ENCODE results near the gene GARNL3. TPM values are rescaled to one million over a fixed set of nuclear protein-coding genes. Genes with fewer than 3 reads are reported as not detected.

GARNL3 gene
- total and polyA plus RNA-seq, 2 experiments from 2014 or later: 8.7 to 21.9 TPM

DNA sequence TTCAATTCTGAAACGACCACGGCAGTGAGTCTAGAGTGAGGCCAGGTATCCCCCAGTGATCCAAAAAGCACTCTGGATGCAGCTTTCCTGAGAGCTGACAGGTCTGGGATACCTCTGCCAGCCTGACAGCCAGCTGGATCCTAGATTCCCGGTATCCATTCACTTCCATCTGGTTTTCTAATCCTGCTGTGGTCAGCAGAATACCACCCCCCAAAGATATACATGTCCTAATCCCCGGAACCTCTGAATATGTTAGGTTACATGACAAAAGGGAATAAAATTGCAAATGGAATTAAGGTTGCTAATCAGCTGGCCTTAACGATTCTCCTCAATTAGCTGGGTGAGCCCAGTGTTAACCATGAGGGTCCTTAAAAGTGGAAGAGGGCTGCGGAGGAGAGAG is 158.2 kb downstream of the GARNL3 start:
- H3K36me3 Mint-ChIP-seq (ENCODE audit: low read depth): no peaks in the 10 kb centered on the region; the same call in 2 of the 3 replicates
- H3K27me3 ChIP-seq (ENCODE audit: insufficient read depth): no peaks in the 10 kb centered on the region
- H3F3A ChIP-seq (replicated peaks; ENCODE audit: low read depth): 0 out of 2 replicates have a peak, but pooled peaks cover 9% of the 10 kb centered on the region
- H3K4me1 ChIP-seq (ENCODE audit: insufficient read depth): peaks cover 12% of the 10 kb centered on the region
- H3K36me3 ChIP-seq (ENCODE audit: insufficient read depth): no peaks in the 10 kb centered on the region
- H2AFZ ChIP-seq: no peak overlapping the region
- TF ChIP-seq JUNB (IDR thresholded peaks at IDR 0.05; ENCODE audit: unreplicated experiment) (no peak), CTCF (conservative IDR thresholded peaks at IDR 0.05; ENCODE audit: low read depth in 2 of 2) (no peak)
- H3K4me3 Mint-ChIP-seq: peak overlapping the region; percentile 99
- H3K79me2 ChIP-seq (replicated peaks; ENCODE audit: insufficient read depth): peaks cover 35% of the 10 kb centered on the region
- no peaks in the 10 kb centered on the region for H3K9me2 ChIP-seq (ENCODE audit: insufficient read depth)
- no peaks in the 10 kb centered on the region for H3K9me3 Mint-ChIP-seq
- peak overlapping the region; percentile 100 for H3K4me2 ChIP-seq
- H3K4me3 ChIP-seq: peak overlapping the region; percentile 95
- peaks cover 17% of the 10 kb centered on the region for H3K27me3 Mint-ChIP-seq (ENCODE audit: insufficient read depth, low read depth, poor library complexity)
- no peak overlapping the region for H3K27ac Mint-ChIP-seq
- peaks cover 32% of the 10 kb centered on the region for H3K4me1 Mint-ChIP-seq
- ATAC-seq (no peak), DNase-seq (ENCODE audit: low spot score) (no peak)
- no peak overlapping the region for H3K27ac ChIP-seq (ENCODE audit: low read depth)
- H4K20me1 ChIP-seq (replicated peaks; ENCODE audit: insufficient read depth): no peaks in the 10 kb centered on the region; the same call in none of the 2 replicates

DNA sequence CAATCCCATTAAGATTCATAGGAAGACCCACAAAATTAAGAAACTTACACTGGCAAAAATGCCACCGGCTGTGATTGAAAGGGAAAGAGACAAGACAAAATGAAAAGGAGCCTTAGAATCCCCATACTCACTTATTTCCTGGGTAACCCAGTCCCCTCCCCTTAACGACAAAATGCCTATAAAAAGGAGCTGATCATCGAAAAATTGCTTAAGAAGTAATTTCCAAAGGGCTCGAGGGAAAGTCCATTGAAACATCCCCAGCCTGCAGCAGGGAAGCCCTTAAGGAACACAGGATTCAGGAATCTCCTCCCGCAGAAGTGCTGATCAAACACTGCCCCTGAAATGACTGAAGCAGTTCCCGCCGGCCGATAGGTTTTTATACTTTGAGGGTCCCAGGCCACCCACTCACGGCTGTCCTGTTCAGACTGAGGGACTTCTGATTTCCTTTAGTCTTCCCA is 158.9 kb downstream of the GARNL3 start:
- ATAC-seq: peak; percentile 32
- Mint-ChIP-seq H3K27me3 (ENCODE audit: insufficient read depth, low read depth, poor library complexity) (peaks cover 11% of the 10 kb centered on the region), H3K36me3 (ENCODE audit: low read depth) (peaks cover 5% of the 10 kb centered on the region; the same call in 2 of the 3 replicates), H3K4me3 (peak overlapping the region; percentile 99), H3K9me3 (no peaks in the 10 kb centered on the region), H3K4me1 (peaks cover 26% of the 10 kb centered on the region), H3K27ac (peak overlapping the region; percentile 100)
- Histone ChIP-seq H3F3A (replicated peaks; ENCODE audit: low read depth) (0 out of 2 replicates have a peak, but pooled peaks cover 6% of the 10 kb centered on the region), H3K79me2 (replicated peaks; ENCODE audit: insufficient read depth) (peaks cover 40% of the 10 kb centered on the region), H3K36me3 (ENCODE audit: insufficient read depth) (no peaks in the 10 kb centered on the region), H3K4me2 (peak overlapping the region; percentile 100), H3K4me1 (ENCODE audit: insufficient read depth) (peaks cover 12% of the 10 kb centered on the region), H3K4me3 (peak overlapping the region; percentile 95), H4K20me1 (replicated peaks; ENCODE audit: insufficient read depth) (no peaks in the 10 kb centered on the region; the same call in none of the 2 replicates), H3K27ac (ENCODE audit: low read depth) (peak overlapping the region; percentile 61), H2AFZ (peak overlapping the region; percentile 95), H3K27me3 (ENCODE audit: insufficient read depth) (no peaks in the 10 kb centered on the region), H3K9me2 (ENCODE audit: insufficient read depth) (no peaks in the 10 kb centered on the region)
- no peak for DNase-seq (ENCODE audit: low spot score)
- no peak for TF ChIP-seq CREB1 (CRISPR knock-in tag; IDR thresholded peaks at IDR 0.05; ENCODE audit: low read depth)
- no peak for TF ChIP-seq NANOG (IDR thresholded peaks at IDR 0.05; ENCODE audit: borderline replicate concordance)
- no peak for TF ChIP-seq ETS1 (IDR thresholded peaks at IDR 0.05)
- no peak for TF ChIP-seq JUNB (IDR thresholded peaks at IDR 0.05; ENCODE audit: unreplicated experiment)
- no peak for TF ChIP-seq STAT1 (IDR thresholded peaks at IDR 0.05; ENCODE audit: unreplicated experiment)
- TF ChIP-seq ZNF114 (CRISPR knock-in tag; IDR thresholded peaks at IDR 0.05): no peak
- no peak for TF ChIP-seq EZH2phosphoT487 (IDR thresholded peaks at IDR 0.05; ENCODE audit: unreplicated experiment)
- TF ChIP-seq, protein P1, sequence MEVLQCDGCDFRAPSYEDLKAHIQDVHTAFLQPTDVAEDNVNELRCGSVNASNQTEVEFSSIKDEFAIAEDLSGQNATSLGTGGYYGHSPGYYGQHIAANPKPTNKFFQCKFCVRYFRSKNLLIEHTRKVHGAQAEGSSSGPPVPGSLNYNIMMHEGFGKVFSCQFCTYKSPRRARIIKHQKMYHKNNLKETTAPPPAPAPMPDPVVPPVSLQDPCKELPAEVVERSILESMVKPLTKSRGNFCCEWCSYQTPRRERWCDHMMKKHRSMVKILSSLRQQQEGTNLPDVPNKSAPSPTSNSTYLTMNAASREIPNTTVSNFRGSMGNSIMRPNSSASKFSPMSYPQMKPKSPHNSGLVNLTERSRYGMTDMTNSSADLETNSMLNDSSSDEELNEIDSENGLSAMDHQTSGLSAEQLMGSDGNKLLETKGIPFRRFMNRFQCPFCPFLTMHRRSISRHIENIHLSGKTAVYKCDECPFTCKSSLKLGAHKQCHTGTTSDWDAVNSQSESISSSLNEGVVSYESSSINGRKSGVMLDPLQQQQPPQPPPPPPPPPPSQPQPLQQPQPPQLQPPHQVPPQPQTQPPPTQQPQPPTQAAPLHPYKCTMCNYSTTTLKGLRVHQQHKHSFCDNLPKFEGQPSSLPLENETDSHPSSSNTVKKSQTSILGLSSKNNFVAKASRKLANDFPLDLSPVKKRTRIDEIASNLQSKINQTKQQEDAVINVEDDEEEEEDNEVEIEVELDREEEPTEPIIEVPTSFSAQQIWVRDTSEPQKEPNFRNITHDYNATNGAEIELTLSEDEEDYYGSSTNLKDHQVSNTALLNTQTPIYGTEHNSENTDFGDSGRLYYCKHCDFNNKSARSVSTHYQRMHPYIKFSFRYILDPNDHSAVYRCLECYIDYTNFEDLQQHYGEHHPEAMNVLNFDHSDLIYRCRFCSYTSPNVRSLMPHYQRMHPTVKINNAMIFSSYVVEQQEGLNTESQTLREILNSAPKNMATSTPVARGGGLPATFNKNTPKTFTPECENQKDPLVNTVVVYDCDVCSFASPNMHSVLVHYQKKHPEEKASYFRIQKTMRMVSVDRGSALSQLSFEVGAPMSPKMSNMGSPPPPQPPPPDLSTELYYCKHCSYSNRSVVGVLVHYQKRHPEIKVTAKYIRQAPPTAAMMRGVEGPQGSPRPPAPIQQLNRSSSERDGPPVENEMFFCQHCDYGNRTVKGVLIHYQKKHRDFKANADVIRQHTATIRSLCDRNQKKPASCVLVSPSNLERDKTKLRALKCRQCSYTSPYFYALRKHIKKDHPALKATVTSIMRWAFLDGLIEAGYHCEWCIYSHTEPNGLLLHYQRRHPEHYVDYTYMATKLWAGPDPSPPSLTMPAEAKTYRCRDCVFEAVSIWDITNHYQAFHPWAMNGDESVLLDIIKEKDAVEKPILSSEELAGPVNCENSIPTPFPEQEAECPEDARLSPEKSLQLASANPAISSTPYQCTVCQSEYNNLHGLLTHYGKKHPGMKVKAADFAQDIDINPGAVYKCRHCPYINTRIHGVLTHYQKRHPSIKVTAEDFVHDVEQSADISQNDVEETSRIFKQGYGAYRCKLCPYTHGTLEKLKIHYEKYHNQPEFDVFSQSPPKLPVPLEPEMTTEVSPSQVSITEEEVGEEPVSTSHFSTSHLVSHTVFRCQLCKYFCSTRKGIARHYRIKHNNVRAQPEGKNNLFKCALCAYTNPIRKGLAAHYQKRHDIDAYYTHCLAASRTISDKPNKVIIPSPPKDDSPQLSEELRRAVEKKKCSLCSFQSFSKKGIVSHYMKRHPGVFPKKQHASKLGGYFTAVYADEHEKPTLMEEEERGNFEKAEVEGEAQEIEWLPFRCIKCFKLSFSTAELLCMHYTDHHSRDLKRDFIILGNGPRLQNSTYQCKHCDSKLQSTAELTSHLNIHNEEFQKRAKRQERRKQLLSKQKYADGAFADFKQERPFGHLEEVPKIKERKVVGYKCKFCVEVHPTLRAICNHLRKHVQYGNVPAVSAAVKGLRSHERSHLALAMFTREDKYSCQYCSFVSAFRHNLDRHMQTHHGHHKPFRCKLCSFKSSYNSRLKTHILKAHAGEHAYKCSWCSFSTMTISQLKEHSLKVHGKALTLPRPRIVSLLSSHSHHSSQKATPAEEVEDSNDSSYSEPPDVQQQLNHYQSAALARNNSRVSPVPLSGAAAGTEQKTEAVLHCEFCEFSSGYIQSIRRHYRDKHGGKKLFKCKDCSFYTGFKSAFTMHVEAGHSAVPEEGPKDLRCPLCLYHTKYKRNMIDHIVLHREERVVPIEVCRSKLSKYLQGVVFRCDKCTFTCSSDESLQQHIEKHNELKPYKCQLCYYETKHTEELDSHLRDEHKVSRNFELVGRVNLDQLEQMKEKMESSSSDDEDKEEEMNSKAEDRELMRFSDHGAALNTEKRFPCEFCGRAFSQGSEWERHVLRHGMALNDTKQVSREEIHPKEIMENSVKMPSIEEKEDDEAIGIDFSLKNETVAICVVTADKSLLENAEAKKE (CRISPR knock-in tag; IDR thresholded peaks at IDR 0.05): no peak
